Uterus (tissue), 2 donors: ENCODE measurements around the gene DLST.

Source experiments
- CTCF ChIP-seq, 4 experiments: fragments of 200-600 bp in 2 of 4; fragments of 450-650 bp in 2 of 4; sonication (generic) in 2 of 4; IDR thresholded peaks; one replicate each; pipeline ENCODE4 v1.5.1; 2016 to 2019; ENCODE audit warnings: antibody characterized with exemption in 4 of 4, mild to moderate bottlenecking in 2 of 4, moderate library complexity in 1 of 4
- POLR2A ChIP-seq, 2 donors: fragments of 450-650 bp; IDR thresholded peaks; one replicate each; pipeline ENCODE4 v1.6.1; 2016; ENCODE audit warnings: antibody characterized with exemption in 2 of 2, mild to moderate bottlenecking in 1 of 2, moderate library complexity in 1 of 2

GRCh38 chr14:74888164-74889158 lies 6.7 kb downstream of the DLST start:
- no peak for TF ChIP-seq POLR2A (IDR thresholded peaks at IDR 0.05)
- TF ChIP-seq CTCF (IDR thresholded peaks at IDR 0.05): no peak
